T-helper 22 cell (primary cell): Measurements from ENCODE around the gene NUP62.
"Not testable (repeated sequence)": the region's sequence is repeated elsewhere in the genome, so short reads cannot be mapped to it uniquely, and the experiment has no call there.

Experiments
- DNase-seq: peaks from one replicate; pipeline ENCODE4 v3.0.0-alpha.2; 2020; ENCODE audit warnings: low read depth

NUP62 gene

GRCh38 chr19:49951806-49952478 lies 22.6 kb upstream of the NUP62 start:
- no peak for DNase-seq

GRCh38 chr19:49950956-49951526 lies 21.7 kb upstream of the NUP62 start:
- no peak for DNase-seq

- DNase-seq: no peak
Measured at GRCh38 chr19:49950590-49950948, 21.3 kb upstream of the NUP62 start.

GRCh38 chr19:49949742-49950589 lies 20.7 kb upstream of the NUP62 start:
- no peak for DNase-seq

GRCh38 chr19:49946415-49946814 lies 17.1 kb upstream of the NUP62 start:
- DNase-seq: no peak

GRCh38 chr19:49944567-49944966 lies 15.3 kb upstream of the NUP62 start:
- not testable (repeated sequence) for DNase-seq

GRCh38 chr19:49940482-49940791 lies 11.1 kb upstream of the NUP62 start:
- no peak for DNase-seq

- no peak for DNase-seq
Measured at GRCh38 chr19:49939721-49940481, 10.6 kb upstream of the NUP62 start.

- DNase-seq: no peak
Measured at GRCh38 chr19:49938662-49939061, 9.4 kb upstream of the NUP62 start.

GRCh38 chr19:49937750-49938381 lies 8.6 kb upstream of the NUP62 start:
- DNase-seq: peak; percentile 34

- DNase-seq: no peak
Measured at GRCh38 chr19:49936549-49936948, 7.2 kb upstream of the NUP62 start.

- no peak for DNase-seq
Measured at GRCh38 chr19:49933643-49934042, 4.3 kb upstream of the NUP62 start.

GRCh38 chr19:49932731-49933131 lies 3.4 kb upstream of the NUP62 start:
- DNase-seq: no peak

GRCh38 chr19:49932041-49932451 lies 2.7 kb upstream of the NUP62 start:
- no peak for DNase-seq

GRCh38 chr19:49931293-49932040 lies 2.2 kb upstream of the NUP62 start:
- no peak for DNase-seq

GRCh38 chr19:49930483-49931011 lies 1.2 kb upstream of the NUP62 start:
- no peak for DNase-seq

- peak; percentile 89 for DNase-seq
Measured at GRCh38 chr19:49929611-49930482, 543 bp upstream of the NUP62 start.

GRCh38 chr19:49927526-49928264 lies 1.6 kb downstream of the NUP62 start:
- no peak for DNase-seq

- no peak for DNase-seq
Measured at GRCh38 chr19:49926515-49926914, 2.8 kb downstream of the NUP62 start.
